ENCODE measurements around the gene TBC1D9B.
"Not testable (repeated sequence)": the region's sequence is repeated elsewhere in the genome, so short reads cannot be mapped to it uniquely, and the experiment has no call there.

Gene TBC1D9B

DNA sequence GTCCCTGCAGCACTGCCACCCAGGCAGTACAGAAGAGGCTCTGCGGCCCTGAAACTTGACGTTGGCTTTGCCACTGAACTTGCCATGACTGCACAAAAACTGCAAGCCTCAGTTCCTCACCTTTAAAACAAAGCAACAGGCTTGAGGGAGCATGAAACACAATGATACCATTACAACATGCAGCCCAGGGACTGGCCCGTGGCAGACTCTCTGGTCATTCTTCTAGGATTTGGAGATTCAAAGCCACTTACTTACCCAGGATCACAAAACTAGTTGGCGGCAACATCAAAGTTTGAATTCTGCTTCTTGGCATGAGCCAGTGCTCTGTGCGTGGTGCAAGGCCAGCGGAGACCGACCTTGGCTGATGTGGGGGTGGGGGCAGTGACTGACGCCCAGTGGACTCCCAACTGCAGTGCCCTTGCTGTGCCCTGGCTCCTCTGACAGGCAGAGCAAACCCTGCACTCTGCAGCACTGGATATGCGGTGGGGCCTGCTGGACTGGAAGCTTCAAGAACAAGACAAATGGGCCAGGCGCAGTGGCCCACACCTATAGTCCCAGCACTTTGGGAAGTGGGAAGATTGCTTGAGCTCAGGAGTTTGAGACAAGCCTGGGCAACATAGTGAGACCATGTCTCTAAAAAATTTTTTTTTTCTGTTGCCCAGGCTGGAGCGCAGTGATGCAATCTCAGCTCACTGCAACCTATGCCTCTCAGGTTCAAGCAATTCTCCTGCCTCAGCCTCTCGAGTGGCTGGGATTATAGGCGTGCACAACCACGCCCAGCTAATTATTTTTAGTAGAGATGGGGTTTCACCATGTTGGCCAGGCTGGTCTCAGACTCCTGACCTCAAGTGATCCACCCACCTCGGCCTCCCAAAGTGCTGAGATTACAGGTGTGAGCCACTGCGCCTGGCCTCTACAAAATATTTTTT is 68.1 kb downstream of the TBC1D9B start:
- no peak for DNase-seq (ENCODE audit: low read depth in 2 of 2)

DNA sequence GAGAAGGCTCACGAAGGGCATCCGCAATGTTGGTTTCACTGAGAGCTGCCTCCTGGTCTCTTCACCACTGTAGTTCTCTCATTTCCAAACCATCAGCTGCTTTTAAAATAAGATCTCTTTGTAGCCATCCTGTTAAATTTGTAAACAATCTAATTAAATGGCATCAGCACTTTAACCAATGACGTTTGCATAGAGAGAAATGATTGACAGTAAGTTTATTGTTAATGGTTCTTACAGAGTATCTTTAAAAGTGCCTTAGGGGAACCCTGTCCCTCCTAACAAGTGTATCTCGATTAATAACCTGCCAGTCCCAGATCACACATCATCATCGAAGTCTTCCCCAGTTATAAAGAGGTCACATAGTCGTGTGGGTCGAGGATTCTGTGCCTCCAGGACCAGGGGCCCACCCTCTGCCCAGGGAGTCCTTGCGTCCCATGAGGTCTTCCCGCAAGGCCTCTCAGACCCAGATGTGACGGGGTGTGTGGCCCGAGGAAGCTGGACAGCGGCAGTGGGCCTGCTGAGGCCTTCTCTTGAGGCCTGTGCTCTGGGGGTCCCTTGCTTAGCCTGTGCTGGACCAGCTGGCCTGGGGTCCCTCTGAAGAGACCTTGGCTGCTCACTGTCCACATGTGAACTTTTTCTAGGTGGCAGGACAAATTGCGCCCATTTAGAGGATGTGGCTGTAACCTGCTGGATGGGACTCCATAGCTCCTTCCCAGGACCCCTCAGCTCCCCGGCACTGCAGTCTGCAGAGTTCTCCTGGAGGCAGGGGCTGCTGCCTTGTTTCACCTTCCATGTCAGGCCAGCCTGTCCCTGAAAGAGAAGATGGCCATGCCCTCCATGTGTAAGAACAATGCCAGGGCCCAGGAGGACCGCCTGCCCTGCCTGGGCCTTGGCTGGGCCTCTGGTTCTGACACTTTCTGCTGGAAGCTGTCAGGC is 70.4 kb downstream of the TBC1D9B start:
- DNase-seq (ENCODE audit: low read depth in 2 of 2) = no peak

- peak; percentile 26 to 37 for DNase-seq (ENCODE audit: low read depth in 2 of 2)
These were observed 71.3 kb downstream of the TBC1D9B start for GRCh38 chr5:179836225-179837019.

DNA sequence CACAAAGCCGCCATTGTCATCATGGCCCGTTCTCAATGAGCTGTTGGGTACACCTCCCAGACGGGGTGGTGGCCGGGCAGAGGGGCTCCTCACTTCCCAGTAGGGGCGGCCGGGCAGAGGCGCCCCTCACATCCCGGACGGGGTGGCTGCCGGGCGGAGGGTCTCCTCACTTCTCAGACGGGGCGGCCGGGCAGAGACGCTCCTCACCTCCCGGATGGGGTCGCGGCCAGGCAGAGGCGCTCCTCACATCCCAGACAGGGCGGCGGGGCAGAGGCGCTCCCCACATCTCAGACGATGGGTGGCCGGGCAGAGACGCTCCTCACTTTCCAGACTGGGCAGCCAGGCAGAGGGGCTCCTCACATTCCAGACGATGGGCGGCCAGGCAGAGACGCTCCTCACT is 72.8 kb downstream of the TBC1D9B start:
- DNase-seq (ENCODE audit: low read depth in 2 of 2) = not testable (repeated sequence)

DNA sequence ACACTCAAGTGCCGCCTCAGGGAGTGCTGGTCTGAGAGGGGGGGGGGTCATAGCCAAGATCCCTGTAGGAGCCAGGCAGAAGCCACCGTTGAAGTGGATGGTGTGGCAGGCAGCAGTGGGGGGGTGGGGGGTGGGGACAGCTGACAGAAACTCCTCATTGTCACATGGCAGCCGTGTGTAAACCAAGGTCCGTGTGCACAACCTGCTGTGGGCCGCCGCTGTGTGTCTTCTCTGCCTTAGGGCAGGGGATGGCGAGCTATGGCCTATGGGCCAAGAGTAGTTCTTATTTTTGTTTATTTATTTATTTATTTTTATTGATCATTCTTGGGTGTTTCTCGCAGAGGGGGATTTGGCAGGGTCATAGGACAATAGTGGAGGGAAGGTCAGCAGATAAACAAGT is 73.6 kb downstream of the TBC1D9B start:
- no peak for DNase-seq (ENCODE audit: low read depth in 2 of 2)

DNA sequence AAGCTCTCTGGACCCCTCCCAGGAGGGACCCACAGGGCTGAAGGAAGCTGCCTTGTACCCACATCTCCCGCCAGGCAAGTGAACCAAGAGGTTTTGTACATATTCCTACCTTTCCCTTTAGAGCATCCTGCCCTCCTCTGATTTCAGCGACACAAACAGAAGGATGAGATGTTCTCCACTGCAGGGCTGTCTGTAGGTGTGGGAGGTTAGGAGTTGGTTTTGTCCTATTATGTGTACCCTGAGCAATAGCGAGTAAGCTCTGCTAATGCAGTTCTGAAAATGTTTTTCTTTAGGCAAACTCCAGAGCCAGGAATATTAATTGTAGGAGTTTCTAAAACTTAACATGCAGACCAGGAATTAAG is 74.0 kb downstream of the TBC1D9B start:
- DNase-seq (ENCODE audit: low read depth in 2 of 2) = no peak

- no peak for DNase-seq (ENCODE audit: low read depth in 2 of 2)
These were observed 74.5 kb downstream of the TBC1D9B start for GRCh38 chr5:179833056-179833708.

GRCh38 chr5:179832039-179832745 is 75.5 kb downstream of the TBC1D9B start:
- no peak for DNase-seq (ENCODE audit: low read depth in 2 of 2)

DNA sequence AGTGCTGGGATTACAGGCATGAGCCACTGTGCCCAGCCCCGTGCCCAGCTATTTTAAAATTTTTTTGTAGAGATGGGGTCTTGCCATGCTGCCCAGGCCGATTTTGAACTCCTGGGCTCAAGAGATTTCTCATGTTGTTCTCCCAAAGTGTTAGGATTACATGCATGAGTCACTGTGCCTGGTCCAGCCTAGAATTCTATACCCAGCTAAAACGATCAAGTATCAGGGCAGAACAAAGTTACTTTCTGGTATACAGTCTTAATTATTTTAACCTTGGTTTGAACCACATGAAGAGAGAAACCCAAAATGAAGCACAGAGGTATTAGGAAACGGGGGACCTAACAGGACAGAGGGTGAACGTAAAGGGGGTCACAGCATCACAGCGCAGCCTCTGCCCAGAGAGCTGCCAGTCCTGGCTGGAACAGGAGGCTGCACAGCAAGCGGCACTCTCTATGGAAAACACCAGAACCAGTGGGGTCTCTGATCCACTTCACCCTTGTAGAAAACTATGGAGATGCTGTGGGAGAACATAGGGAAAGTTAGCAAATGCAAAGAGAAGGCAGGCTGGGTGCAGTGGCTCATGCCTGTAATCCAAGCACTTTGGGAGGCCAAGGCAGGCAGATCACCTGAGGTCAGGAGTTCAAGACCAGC is 76.8 kb downstream of the TBC1D9B start:
- DNase-seq (ENCODE audit: low read depth in 2 of 2) = no peak

- DNase-seq (ENCODE audit: low read depth in 2 of 2) = no peak
These were observed 77.8 kb downstream of the TBC1D9B start for GRCh38 chr5:179829732-179830435.

DNA sequence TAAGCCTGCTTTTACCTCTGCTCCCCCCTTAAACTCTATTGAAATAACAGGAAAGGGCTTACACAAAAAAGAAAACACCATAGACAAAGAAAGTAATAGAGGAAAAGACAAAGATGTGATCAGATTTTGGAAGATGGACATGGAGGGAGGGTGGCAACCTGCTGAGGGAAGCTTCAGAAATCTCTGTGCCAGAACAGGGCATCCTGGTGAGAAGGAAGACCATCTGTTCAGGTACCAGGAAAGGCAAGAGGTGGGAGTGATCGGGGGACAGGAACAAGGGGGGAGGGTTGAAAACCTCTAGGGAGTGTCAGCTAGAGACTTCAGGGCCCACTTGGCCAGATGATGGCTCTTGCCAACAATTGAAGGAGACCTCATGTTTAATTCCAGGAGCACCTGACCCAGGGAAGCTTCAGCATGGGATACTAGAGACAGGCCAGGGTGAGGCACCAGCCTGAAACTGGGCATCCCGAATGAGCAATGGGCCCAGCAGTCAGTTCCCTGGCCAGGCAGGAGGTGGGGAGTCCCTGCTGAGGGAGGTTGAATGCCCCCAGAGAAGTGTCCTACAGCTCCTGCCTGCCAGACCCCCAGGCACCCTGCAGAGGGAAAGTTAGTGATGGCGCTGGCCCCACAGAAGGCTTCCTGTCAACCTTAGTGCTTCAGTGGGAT is 78.8 kb downstream of the TBC1D9B start:
- no peak for DNase-seq (ENCODE audit: low read depth in 2 of 2)

- peak in 1 of 2 donors; percentile 44 for DNase-seq (ENCODE audit: low read depth in 2 of 2)
These were observed 80.0 kb downstream of the TBC1D9B start for GRCh38 chr5:179827680-179828079.

GRCh38 chr5:179825655-179826182 is 82.0 kb downstream of the TBC1D9B start:
- DNase-seq (ENCODE audit: low read depth in 2 of 2) = no peak

DNA sequence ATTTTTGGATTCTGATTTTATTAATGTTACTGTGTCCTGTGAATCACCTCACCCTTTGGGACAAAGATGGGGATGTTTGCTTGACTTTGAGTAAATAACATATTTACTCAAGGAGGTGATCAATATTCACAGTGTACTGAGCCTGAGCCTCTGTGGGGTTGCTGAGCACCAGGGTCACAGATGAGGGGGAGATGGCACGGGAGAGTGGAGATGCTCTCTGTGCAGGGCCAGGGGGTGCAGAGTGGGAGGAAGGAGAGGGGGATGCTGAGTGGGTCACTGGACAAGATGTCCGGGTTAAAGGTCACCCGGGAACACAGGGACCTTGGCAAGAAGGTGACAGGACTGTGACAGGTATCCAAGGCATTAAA is 83.0 kb downstream of the TBC1D9B start:
- no peak for DNase-seq (ENCODE audit: low read depth in 2 of 2)

DNA sequence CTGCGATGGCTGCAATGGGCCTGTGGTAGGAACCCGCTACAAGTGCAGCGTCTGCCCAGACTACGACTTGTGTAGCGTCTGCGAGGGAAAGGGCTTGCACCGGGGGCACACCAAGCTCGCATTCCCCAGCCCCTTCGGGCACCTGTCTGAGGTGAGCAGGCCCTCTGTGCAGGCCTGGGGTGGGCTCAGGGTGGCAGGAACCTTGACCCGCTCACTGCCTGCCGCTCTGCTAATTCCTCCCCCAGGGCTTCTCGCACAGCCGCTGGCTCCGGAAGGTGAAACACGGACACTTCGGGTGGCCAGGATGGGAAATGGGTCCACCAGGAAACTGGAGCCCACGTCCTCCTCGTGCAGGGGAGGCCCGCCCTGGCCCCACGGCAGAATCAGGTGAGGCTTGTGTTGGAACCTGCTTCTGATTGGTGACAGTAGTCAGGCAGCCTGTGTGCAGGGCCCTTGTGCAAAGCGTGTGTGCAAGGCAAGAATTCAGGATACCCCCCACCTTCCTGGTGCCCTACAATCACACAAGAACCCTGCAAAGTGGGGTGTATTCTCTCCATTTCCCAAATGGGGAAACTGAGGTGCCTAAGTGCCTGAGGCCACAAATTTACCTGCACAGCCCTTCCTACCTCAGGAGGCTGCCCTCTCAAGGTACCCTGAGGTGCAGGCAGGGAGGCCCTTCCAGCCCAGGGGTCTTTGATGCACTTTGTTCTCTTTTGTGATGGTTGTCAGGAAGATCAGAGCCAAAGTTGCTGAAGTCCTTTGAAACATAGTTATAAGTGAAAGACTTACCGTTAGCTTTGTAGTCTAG is 83.6 kb downstream of the TBC1D9B start:
- DNase-seq (ENCODE audit: low read depth in 2 of 2) = no peak

DNA sequence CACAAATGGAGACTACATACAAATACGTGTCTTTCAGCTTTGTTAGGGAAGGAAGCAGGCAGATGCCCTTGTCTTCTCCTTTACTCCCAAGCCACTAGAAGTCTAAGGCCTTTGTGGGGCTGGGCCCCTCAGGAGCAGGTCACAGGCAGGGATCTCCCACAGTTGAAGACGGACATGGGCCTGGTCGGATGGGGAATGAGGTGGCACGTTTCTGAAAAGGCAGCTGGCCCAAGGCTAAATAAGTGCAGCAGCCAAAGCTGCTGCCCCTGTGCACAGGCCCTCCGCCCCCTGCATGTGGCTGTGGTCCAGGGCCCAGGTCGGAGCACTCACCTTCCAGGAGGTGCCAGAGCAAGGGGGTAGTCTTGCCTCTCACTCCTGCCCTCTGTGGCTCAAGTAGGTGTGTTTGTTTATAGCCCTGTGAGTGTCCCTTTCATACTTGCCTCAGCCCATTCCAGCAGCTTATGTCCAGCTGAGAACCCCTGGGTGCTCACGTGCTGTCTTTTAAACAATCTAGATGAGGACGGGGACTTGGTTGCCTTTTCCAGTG is 85.2 kb downstream of the TBC1D9B start:
- DNase-seq (ENCODE audit: low read depth in 2 of 2) = no peak

DNA sequence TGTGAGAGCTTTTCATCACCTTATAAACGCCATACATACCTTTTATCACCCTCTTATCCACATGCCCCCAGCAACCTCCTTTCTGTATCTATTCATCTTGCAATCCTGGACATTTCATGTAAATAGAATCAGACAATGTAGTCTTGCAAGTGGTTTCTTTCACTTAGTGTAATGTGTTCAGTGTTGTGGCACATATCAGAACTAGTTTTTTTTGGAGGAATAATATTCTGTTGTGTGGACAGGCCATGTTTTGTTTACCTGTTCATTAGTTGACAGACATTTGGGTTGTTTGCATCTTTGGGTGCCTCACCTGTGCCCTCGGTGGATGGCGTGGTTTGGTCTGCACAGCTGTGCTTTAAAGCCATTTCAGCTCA is 85.7 kb downstream of the TBC1D9B start:
- DNase-seq (ENCODE audit: low read depth in 2 of 2) = no peak

Measured in activated CD8-positive, alpha-beta memory T cell treated with anti-CD3 and anti-CD28 coated beads for 4 hours (primary cell).